GM23338 (cell line): Measurements from ENCODE around the gene TRMT11.

Source experiments
- CREB1 ChIP-seq: fragments of 250-450 bp; sonication (Bioruptor Pico); IDR thresholded peaks from 2 replicates; pipeline ENCODE4 v1.5.0; 2020; ENCODE audit warnings: low read depth, mild to moderate bottlenecking, moderate library complexity
- CTCF ChIP-seq, 2 experiments: fragments of 200-600 bp in 1 of 2; sonication (generic) in 1 of 2; conservative IDR thresholded peaks; 2 replicates each; pipeline versions ENCODE4 v1.5.1 to v1.6.1; 2016 to 2017; ENCODE audit warnings: antibody characterized with exemption in 2 of 2, low read depth in 2 of 2, mild to moderate bottlenecking in 2 of 2, moderate library complexity in 1 of 2
- ETS1 ChIP-seq: IDR thresholded peaks from 2 replicates; pipeline ENCODE4 v1.6.1; 2016; ENCODE audit warnings: antibody characterized with exemption
- EZH2 ChIP-seq: fragments of 200-600 bp; sonication (generic); IDR thresholded peaks from one replicate; pipeline ENCODE4 v1.8.0; 2017; ENCODE audit warnings: antibody characterized with exemption, mild to moderate bottlenecking, low read depth; ENCODE audit not compliant: unreplicated experiment
- EZH2phosphoT487 ChIP-seq: fragments of 200-600 bp; sonication (generic); IDR thresholded peaks from one replicate; pipeline ENCODE4 v1.8.1; 2018; ENCODE audit warnings: antibody characterized with exemption; ENCODE audit not compliant: unreplicated experiment
- JUNB ChIP-seq: IDR thresholded peaks from one replicate; pipeline ENCODE4 v1.6.1; 2016; ENCODE audit warnings: antibody characterized with exemption; ENCODE audit not compliant: unreplicated experiment
- NANOG ChIP-seq: IDR thresholded peaks from 2 replicates; pipeline ENCODE4 v1.6.1; 2016; ENCODE audit warnings: antibody characterized with exemption, borderline replicate concordance
- POLR2AphosphoS5 ChIP-seq: IDR thresholded peaks from 2 replicates; pipeline ENCODE4 v1.6.1; 2016; ENCODE audit warnings: antibody characterized with exemption, low read depth
- REST ChIP-seq: IDR thresholded peaks from one replicate; pipeline ENCODE4 v1.6.1; 2018; ENCODE audit warnings: antibody characterized with exemption; ENCODE audit not compliant: unreplicated experiment
- STAT1 ChIP-seq: IDR thresholded peaks from one replicate; pipeline ENCODE4 v1.6.1; 2016; ENCODE audit warnings: antibody characterized with exemption; ENCODE audit not compliant: unreplicated experiment
- ZNF114 ChIP-seq: fragments of 250-450 bp; sonication (Bioruptor Pico); IDR thresholded peaks from 2 replicates; pipeline ENCODE4 v1.5.0; 2020; ENCODE audit warnings: mild to moderate bottlenecking, moderate library complexity
- ZNF331 ChIP-seq: fragments of 250-450 bp; sonication (Bioruptor Pico); IDR thresholded peaks from 2 replicates; pipeline ENCODE4 v1.5.0; 2020; ENCODE audit warnings: low read depth, mild to moderate bottlenecking, moderate library complexity
- ZNF462 ChIP-seq: fragments of 250-450 bp; sonication (Bioruptor Pico); IDR thresholded peaks from 2 replicates; pipeline ENCODE4 v1.5.0; 2020; ENCODE audit warnings: mild to moderate bottlenecking, moderate library complexity

- TF ChIP-seq NANOG (no peak), CTCF (conservative IDR thresholded peaks at IDR 0.05; ENCODE audit: low read depth in 2 of 2) (no peak), POLR2AphosphoS5 (no peak), REST (no peak), EZH2 (no peak), EZH2phosphoT487 (no peak), CREB1 (CRISPR knock-in tag) (no peak), JUNB (no peak), ZNF331 (CRISPR knock-in tag) (no peak), STAT1 (no peak), ETS1 (no peak), ZNF114 (CRISPR knock-in tag) (no peak), ZNF462 (CRISPR knock-in tag) (no peak)
Observed at GRCh38 chr6:126040826-126041225, 54.5 kb downstream of the TRMT11 start.
